Prostate gland (tissue), 2 donors: ENCODE results near the gene ZFAND3. TPM values are rescaled to one million over a fixed set of nuclear protein-coding genes. Genes with fewer than 3 reads are reported as not detected.
A peak's percentile ranks its signal among the peaks of the same experiment; 100 is the strongest.

Source experiments
- DNase-seq: peaks from one replicate; pipeline ENCODE4 v3.0.0-alpha.2; 2019; ENCODE audit warnings: low spot score
- H3K27ac ChIP-seq, 2 donors: fragments of 200-600 bp; sonication (generic); 2 replicates each; pipeline ENCODE4 v1.5.1; 2017 to 2019
- H3K27me3 ChIP-seq: fragments of 200-600 bp; sonication (generic); replicated peaks from 2 replicates; pipeline ENCODE4 v1.5.1; 2019; ENCODE audit not compliant: insufficient read depth
- H3K36me3 ChIP-seq, 2 donors: fragments of 200-600 bp; sonication (generic); 1 replicate in 1 of 2; 2 replicates in 1 of 2; pipeline versions ENCODE4 v1.5.1 to v1.8.1; 2017 to 2019
- H3K4me1 ChIP-seq: fragments of 200-600 bp; sonication (generic); replicated peaks from 2 replicates; pipeline ENCODE4 v1.5.1; 2019
- H3K4me3 ChIP-seq, 2 donors: fragments of 200-600 bp; sonication (generic); 2 replicates each; pipeline ENCODE4 v1.5.1; 2017 to 2019
- H3K9me3 ChIP-seq: fragments of 200-600 bp; sonication (generic); 2 replicates; pipeline ENCODE4 v1.5.1; 2017
- POLR2A ChIP-seq: fragments of 450-650 bp; IDR thresholded peaks from one replicate; pipeline ENCODE4 v1.6.1; 2016; ENCODE audit warnings: antibody characterized with exemption, mild to moderate bottlenecking
- POLR2AphosphoS5 ChIP-seq: sonication (generic); formaldehyde crosslinking; IDR thresholded peaks from one replicate; pipeline ENCODE4 v1.6.1; 2017; ENCODE audit warnings: antibody characterized with exemption
- WGBS: methylation state at CpG from one replicate; pipeline ENCODE4 v1.1.5; 2018; 5-methylcytosine and 5-hydroxymethylcytosine counted together
- intact Hi-C: fragments of 100-400 bp; cut with DNase I; formaldehyde crosslinking; loops from one replicate; pipeline ENCODE4 v1.14.2; 2022
- total RNA-seq, 2 donors: library from RNA; depleted of rRNA; stranded (reverse); fragments of >200 nt; gene quantifications; one replicate each; pipeline ENCODE4 v1.1.0, GENCODE V29; 2016
- TF ChIP-seq, protein P1 (sequence below), 4 experiments: fragments of 200-600 bp in 2 of 4; fragments of 450-650 bp in 2 of 4; sonication (generic) in 2 of 4; IDR thresholded peaks; 1 replicate in 3 of 4; 2 replicates in 1 of 4; pipeline ENCODE4 v1.5.1; 2016 to 2019; ENCODE audit warnings: antibody characterized with exemption in 4 of 4, mild to moderate bottlenecking in 2 of 4, moderate library complexity in 2 of 4

The ZFAND3 gene
- total RNA-seq, 2 donors from 2014 or later: 43.5 to 89.1 TPM

GRCh38 chr6:38131527-38131965 is 312.0 kb downstream of the ZFAND3 start:
- Histone ChIP-seq H3K27ac (no peak overlapping the region), H3K9me3 (no peaks in the 10 kb centered on the region), H3K4me3 (no peak overlapping the region), H3K36me3 (no peaks in the 10 kb centered on the region), H3K4me1 (no peaks in the 10 kb centered on the region), H3K27me3 (no peaks in the 10 kb centered on the region)
- intact Hi-C loops: no loop called here
- no peak for TF ChIP-seq POLR2AphosphoS5
- TF ChIP-seq POLR2A: no peak
- TF ChIP-seq, protein P1, sequence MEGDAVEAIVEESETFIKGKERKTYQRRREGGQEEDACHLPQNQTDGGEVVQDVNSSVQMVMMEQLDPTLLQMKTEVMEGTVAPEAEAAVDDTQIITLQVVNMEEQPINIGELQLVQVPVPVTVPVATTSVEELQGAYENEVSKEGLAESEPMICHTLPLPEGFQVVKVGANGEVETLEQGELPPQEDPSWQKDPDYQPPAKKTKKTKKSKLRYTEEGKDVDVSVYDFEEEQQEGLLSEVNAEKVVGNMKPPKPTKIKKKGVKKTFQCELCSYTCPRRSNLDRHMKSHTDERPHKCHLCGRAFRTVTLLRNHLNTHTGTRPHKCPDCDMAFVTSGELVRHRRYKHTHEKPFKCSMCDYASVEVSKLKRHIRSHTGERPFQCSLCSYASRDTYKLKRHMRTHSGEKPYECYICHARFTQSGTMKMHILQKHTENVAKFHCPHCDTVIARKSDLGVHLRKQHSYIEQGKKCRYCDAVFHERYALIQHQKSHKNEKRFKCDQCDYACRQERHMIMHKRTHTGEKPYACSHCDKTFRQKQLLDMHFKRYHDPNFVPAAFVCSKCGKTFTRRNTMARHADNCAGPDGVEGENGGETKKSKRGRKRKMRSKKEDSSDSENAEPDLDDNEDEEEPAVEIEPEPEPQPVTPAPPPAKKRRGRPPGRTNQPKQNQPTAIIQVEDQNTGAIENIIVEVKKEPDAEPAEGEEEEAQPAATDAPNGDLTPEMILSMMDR (IDR thresholded peaks at IDR 0.05): no peak
- DNase-seq: no peak

GRCh38 chr6:38133932-38134703 is 314.6 kb downstream of the ZFAND3 start:
- Histone ChIP-seq H3K27ac (no peak overlapping the region), H3K36me3 (no peaks in the 10 kb centered on the region), H3K4me1 (no peaks in the 10 kb centered on the region), H3K27me3 (no peaks in the 10 kb centered on the region), H3K4me3 (no peak overlapping the region), H3K9me3 (no peaks in the 10 kb centered on the region)
- 66% methylated on average over 7 of the region's 7 CpGs for WGBS
- intact Hi-C loops: no loop called here
- TF ChIP-seq, protein P1 (IDR thresholded peaks at IDR 0.05): no peak
- TF ChIP-seq POLR2AphosphoS5: peak; percentile 35
- no peak for DNase-seq

DNA sequence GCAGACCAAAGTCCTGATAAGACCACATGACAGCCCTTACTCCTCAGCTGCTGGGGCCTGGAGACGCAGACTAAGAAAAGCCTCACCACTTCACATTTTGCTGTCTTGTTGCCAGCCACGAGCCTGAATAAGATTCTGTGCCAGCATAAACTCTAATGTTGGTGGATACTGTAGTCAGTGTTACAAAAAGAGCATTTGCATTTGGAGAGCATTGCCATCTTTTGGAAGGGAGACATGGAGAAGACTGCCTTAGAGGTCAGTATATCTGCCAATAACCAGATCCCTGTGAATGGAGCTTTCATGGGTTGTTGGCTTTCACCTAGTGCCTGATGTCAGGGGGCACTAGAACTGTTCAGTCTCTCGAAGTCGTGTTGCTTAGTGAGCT is 315.2 kb downstream of the ZFAND3 start:
- Histone ChIP-seq H3K27ac (no peak overlapping the region), H3K4me1 (no peaks in the 10 kb centered on the region), H3K4me3 (no peak overlapping the region), H3K9me3 (no peaks in the 10 kb centered on the region), H3K36me3 (no peaks in the 10 kb centered on the region), H3K27me3 (no peaks in the 10 kb centered on the region)
- intact Hi-C loops: no loop called here
- 61% methylated on average over 4 of the region's 4 CpGs for WGBS
- no peak for DNase-seq
- no peak for TF ChIP-seq POLR2A
- TF ChIP-seq POLR2AphosphoS5: no peak
- TF ChIP-seq, protein P1 (IDR thresholded peaks at IDR 0.05): no peak

- intact Hi-C loops: no loop called here
- TF ChIP-seq POLR2AphosphoS5 (no peak), POLR2A (no peak)
- TF ChIP-seq, protein P1 (IDR thresholded peaks at IDR 0.05): no peak
- Histone ChIP-seq H3K27me3 (no peaks in the 10 kb centered on the region), H3K9me3 (no peaks in the 10 kb centered on the region), H3K4me3 (no peak overlapping the region), H3K27ac (no peak overlapping the region), H3K4me1 (no peaks in the 10 kb centered on the region), H3K36me3 (no peaks in the 10 kb centered on the region)
- no peak for DNase-seq
- WGBS: 94% methylated on average over 4 of the region's 4 CpGs
Observed at GRCh38 chr6:38136547-38136946, 317.0 kb downstream of the ZFAND3 start.

- no peaks in the 10 kb centered on the region for H3K9me3 ChIP-seq
- intact Hi-C loops: no loop called here
- WGBS: 88% methylated on average over 8 of the region's 8 CpGs
- no peak for DNase-seq
- no peak overlapping the region for H3K27ac ChIP-seq
- no peaks in the 10 kb centered on the region for H3K4me1 ChIP-seq
- H3K4me3 ChIP-seq: no peak overlapping the region
- H3K36me3 ChIP-seq: no peaks in the 10 kb centered on the region
- no peaks in the 10 kb centered on the region for H3K27me3 ChIP-seq
- TF ChIP-seq POLR2AphosphoS5 (no peak), POLR2A (no peak)
- TF ChIP-seq, protein P1 (IDR thresholded peaks at IDR 0.05): no peak
Observed at GRCh38 chr6:38137608-38138265, 318.2 kb downstream of the ZFAND3 start.
